ENCODE data around the gene NKX3-2.

Gene NKX3-2

GRCh38 chr4:13548984-13549546 is 4.8 kb upstream of the NKX3-2 start:
- DNase-seq (ENCODE audit: low spot score in 2 of 2) = peak; percentile 78 to 91
- Mint-ChIP-seq H3K27ac (no peak overlapping the region), H3K9me3 (no peaks in the 10 kb centered on the region), H3K4me3 (peak overlapping the region; percentile 58), H3K4me1 (peaks cover 28% of the 10 kb centered on the region), H3K36me3 (peaks cover 16% of the 10 kb centered on the region)
- ATAC-seq = peak; percentile 81

GRCh38 chr4:13548059-13548983 is 4.0 kb upstream of the NKX3-2 start:
- DNase-seq (ENCODE audit: low spot score in 2 of 2) = no peak
- Mint-ChIP-seq H3K4me3 (peak overlapping the region; percentile 76), H3K9me3 (no peaks in the 10 kb centered on the region), H3K27ac (no peak overlapping the region), H3K4me1 (peaks cover 31% of the 10 kb centered on the region), H3K36me3 (peaks cover 16% of the 10 kb centered on the region)
- ATAC-seq = peak; percentile 3

GRCh38 chr4:13547485-13548041 is 3.3 kb upstream of the NKX3-2 start:
- peak overlapping the region; percentile 76 for H3K4me3 Mint-ChIP-seq

DNA sequence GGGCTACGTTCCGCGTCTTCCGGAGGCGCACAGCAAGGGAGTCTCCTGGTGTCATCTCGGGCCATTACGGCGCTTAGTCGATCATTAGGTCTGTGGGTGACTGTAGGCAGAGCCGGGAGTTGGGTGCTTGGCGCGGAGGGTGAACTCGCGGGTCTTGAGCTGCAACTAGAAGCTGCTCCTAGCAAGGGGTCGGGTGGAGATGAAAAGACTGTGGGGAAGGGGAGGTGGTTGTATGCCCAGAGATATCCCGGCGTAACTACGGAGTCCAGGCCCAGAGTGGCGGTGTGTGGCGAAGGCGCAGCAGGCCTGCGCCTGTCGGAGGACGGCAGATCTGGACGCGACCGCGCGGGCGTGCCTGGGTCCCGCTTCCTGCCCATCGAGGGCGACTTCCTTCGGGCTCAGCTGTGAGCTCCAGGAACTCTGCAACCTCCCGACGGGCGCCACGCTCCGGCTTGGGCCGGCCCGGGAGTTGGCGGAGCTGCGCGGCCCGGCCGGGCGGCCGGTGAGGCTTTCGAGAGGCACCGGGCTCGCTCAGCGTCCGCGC is 2.7 kb upstream of the NKX3-2 start:
- peak overlapping the region; percentile 60 for H3K27ac Mint-ChIP-seq

More at GRCh38 chr4:13547485-13548041, 3.3 kb upstream of the NKX3-2 start:
- H3K27ac Mint-ChIP-seq = no peak overlapping the region
- no peaks in the 10 kb centered on the region for H3K9me3 Mint-ChIP-seq
- H3K36me3 Mint-ChIP-seq = peaks cover 16% of the 10 kb centered on the region
- DNase-seq (ENCODE audit: low spot score in 2 of 2) (no peak), ATAC-seq (no peak)
- H3K4me1 Mint-ChIP-seq = peaks cover 38% of the 10 kb centered on the region

GRCh38 chr4:13546142-13546940 is 2.0 kb upstream of the NKX3-2 start:
- Mint-ChIP-seq H3K27ac (peak overlapping the region; percentile 60), H3K36me3 (peaks cover 16% of the 10 kb centered on the region), H3K4me3 (peak overlapping the region; percentile 76), H3K9me3 (no peaks in the 10 kb centered on the region), H3K4me1 (peaks cover 38% of the 10 kb centered on the region)
- ATAC-seq (no peak), DNase-seq (ENCODE audit: low spot score in 2 of 2) (no peak)

More for the DNA sequence above, 2.7 kb upstream of the NKX3-2 start:
- H3K36me3 Mint-ChIP-seq = peaks cover 16% of the 10 kb centered on the region
- H3K4me3 Mint-ChIP-seq = peak overlapping the region; percentile 76
- H3K4me1 Mint-ChIP-seq = peaks cover 38% of the 10 kb centered on the region
- DNase-seq (ENCODE audit: low spot score in 2 of 2) = no peak
- no peak for ATAC-seq
- H3K9me3 Mint-ChIP-seq = no peaks in the 10 kb centered on the region

- ATAC-seq = no peak
- Mint-ChIP-seq H3K27ac (peak overlapping the region; percentile 43), H3K4me3 (peak overlapping the region; percentile 78)
These were observed 1.1 kb upstream of the NKX3-2 start for GRCh38 chr4:13545394-13545808.

DNA sequence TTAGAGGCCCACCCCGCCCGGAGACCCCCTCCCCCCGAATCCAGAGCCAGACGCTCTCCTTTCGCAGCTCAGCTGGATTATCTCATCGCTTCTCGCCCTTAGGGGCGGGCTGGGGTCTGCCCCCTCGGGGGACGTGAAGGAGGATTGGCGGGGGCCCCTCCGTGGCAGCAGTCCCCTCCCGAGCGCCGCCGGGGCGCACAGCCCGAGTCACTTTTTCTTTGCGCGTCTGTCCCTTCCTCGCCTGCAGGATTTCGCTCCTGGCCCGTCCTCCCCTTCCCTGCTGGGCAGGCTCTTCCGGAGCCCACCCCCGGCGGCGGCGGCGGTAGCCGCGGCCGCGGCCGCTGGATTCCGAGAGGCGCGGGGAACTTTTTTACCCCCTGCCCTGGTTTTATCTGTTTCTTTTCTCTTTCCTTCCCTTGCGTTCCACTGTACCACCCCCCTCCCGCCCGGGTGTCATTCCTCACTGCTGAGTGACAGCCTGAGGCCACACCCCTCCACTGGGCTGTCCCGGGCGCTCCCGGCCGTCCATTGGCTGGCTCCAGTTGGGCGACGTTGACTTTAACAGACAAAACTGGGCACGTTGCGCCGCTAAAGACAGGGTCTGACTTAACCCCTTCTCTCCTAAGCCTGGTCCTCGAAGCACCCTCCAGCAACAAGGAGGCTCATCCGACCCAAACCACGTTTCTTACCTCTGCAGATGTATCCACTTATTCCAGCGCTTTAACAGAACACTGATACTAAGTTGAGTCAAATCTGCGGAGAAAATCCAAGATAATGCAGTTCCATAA is 492 bp upstream of the NKX3-2 start:
- Mint-ChIP-seq H3K4me3 (peak overlapping the region; percentile 78), H3K9me3 (no peaks in the 10 kb centered on the region), H3K27ac (peak overlapping the region; percentile 43), H3K4me1 (peaks cover 38% of the 10 kb centered on the region), H3K36me3 (peaks cover 16% of the 10 kb centered on the region)
- DNase-seq (ENCODE audit: low spot score in 2 of 2) (no peak), ATAC-seq (peak; percentile 71)

More at GRCh38 chr4:13545394-13545808, 1.1 kb upstream of the NKX3-2 start:
- H3K9me3 Mint-ChIP-seq = no peaks in the 10 kb centered on the region
- DNase-seq (ENCODE audit: low spot score in 2 of 2) = no peak
- H3K4me1 Mint-ChIP-seq = peaks cover 38% of the 10 kb centered on the region
- peaks cover 16% of the 10 kb centered on the region for H3K36me3 Mint-ChIP-seq

- DNase-seq (ENCODE audit: low spot score in 2 of 2) (no peak), ATAC-seq (no peak)
- peaks cover 4% of the 10 kb centered on the region for H3K9me3 Mint-ChIP-seq
- H3K36me3 Mint-ChIP-seq = peaks cover 21% of the 10 kb centered on the region
- peaks cover 39% of the 10 kb centered on the region for H3K4me1 Mint-ChIP-seq
- H3K4me3 Mint-ChIP-seq = peak overlapping the region; percentile 78
- no peak overlapping the region for H3K27ac Mint-ChIP-seq
These were observed 1.1 kb downstream of the NKX3-2 start for GRCh38 chr4:13543032-13543838.

GRCh38 chr4:13542577-13543031 is 1.7 kb downstream of the NKX3-2 start:
- H3K4me1 Mint-ChIP-seq = peaks cover 42% of the 10 kb centered on the region

DNA sequence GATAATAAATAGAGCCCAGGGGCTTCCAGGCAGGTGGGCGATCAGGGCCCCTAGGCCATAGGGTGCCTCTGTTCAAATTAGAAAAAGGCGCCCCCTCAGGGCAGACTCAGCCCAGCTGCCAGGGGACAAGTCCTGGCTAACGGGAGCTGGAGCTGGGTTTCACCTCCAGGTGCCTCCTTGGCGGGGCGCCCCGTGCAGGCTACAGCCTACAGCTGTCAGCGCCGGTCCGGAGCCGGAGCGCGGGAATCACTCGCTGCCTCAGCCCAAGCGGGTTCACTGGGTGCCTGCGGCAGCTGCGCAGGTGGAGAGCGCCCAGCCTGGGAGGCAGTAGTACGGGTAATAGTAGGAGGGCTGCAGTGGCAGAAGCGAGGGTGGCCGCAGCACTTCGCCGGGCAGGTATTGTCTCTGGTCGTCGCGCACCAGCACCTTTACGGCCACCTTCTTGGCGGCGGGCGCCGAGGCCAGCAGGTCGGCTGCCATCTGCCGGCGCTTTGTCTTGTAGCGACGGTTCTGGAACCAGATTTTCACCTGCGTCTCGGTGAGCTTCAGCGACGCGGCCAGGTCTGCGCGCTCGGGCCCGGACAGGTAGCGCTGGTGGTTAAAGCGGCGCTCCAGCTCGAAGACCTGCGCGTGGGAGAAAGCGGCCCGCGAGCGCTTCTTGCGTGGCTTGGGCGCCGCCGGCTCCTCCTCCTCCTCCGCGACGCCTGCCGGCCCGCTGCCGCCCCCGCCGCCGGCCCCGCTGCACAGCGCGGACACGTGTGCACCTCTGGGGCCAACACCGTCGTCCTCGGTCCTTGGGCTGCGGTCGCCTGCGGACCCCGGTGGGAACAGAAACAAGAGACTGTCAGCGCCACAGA is 2.4 kb downstream of the NKX3-2 start:
- Mint-ChIP-seq H3K36me3 (peaks cover 19% of the 10 kb centered on the region), H3K27ac (no peak overlapping the region), H3K4me3 (peak overlapping the region; percentile 78), H3K9me3 (peaks cover 6% of the 10 kb centered on the region), H3K4me1 (peaks cover 40% of the 10 kb centered on the region)
- DNase-seq (ENCODE audit: low spot score in 2 of 2) (peak in 1 of 2 donors; percentile 53), ATAC-seq (peak; percentile 3)

More at GRCh38 chr4:13542577-13543031, 1.7 kb downstream of the NKX3-2 start:
- DNase-seq (ENCODE audit: low spot score in 2 of 2) (no peak), ATAC-seq (peak; percentile 2)
- peak overlapping the region; percentile 78 for H3K4me3 Mint-ChIP-seq
- peaks cover 21% of the 10 kb centered on the region for H3K36me3 Mint-ChIP-seq
- H3K27ac Mint-ChIP-seq = no peak overlapping the region
- H3K9me3 Mint-ChIP-seq = peaks cover 6% of the 10 kb centered on the region

- H3K4me1 Mint-ChIP-seq = peaks cover 32% of the 10 kb centered on the region
- no peak overlapping the region for H3K4me3 Mint-ChIP-seq
These were observed 3.1 kb downstream of the NKX3-2 start for GRCh38 chr4:13541176-13541604.

GRCh38 chr4:13540446-13541175 is 3.7 kb downstream of the NKX3-2 start:
- peaks cover 6% of the 10 kb centered on the region for H3K9me3 Mint-ChIP-seq
- no peak overlapping the region for H3K27ac Mint-ChIP-seq
- peaks cover 11% of the 10 kb centered on the region for H3K36me3 Mint-ChIP-seq
- no peak for DNase-seq (ENCODE audit: low spot score in 2 of 2)
- no peak overlapping the region for H3K4me3 Mint-ChIP-seq
- H3K4me1 Mint-ChIP-seq = peaks cover 30% of the 10 kb centered on the region
- no peak for ATAC-seq

More at GRCh38 chr4:13541176-13541604, 3.1 kb downstream of the NKX3-2 start:
- H3K27ac Mint-ChIP-seq = no peak overlapping the region
- ATAC-seq = no peak
- H3K36me3 Mint-ChIP-seq = peaks cover 11% of the 10 kb centered on the region
- peaks cover 6% of the 10 kb centered on the region for H3K9me3 Mint-ChIP-seq
- DNase-seq (ENCODE audit: low spot score in 2 of 2) = no peak

All from stimulated activated effector memory CD8-positive, alpha-beta T cell treated with anti-CD3 and anti-CD28 coated beads, Interleukin-12 subunit alpha, Interleukin-12 subunit beta, amount 100 ng/mL, for 72 hours (primary cell).